ENCODE measurements around the gene MAPKAPK2.

The MAPKAPK2 gene

GRCh38 chr1:206736878-206737728 is 52.4 kb downstream of the MAPKAPK2 start:
- FAIRE-seq = no peak
- no peak for TF ChIP-seq POLR2A (IDR thresholded peaks at IDR 0.05; ENCODE audit: low read depth, low read length)
- no peak for DNase-seq (ENCODE audit: insufficient read length, low spot score)

- FAIRE-seq = no peak
- no peak for TF ChIP-seq POLR2A (IDR thresholded peaks at IDR 0.05; ENCODE audit: low read depth, low read length)
- DNase-seq (ENCODE audit: insufficient read length, low spot score) = no peak
Measured at GRCh38 chr1:206737729-206738201, 53.1 kb downstream of the MAPKAPK2 start.

GRCh38 chr1:206738370-206739366 is 54.0 kb downstream of the MAPKAPK2 start:
- no peak for TF ChIP-seq POLR2A (IDR thresholded peaks at IDR 0.05; ENCODE audit: low read depth, low read length)
- DNase-seq (ENCODE audit: insufficient read length, low spot score) (peak; percentile 33), FAIRE-seq (no peak)

- TF ChIP-seq POLR2A (IDR thresholded peaks at IDR 0.05; ENCODE audit: low read depth, low read length) = no peak
- FAIRE-seq (no peak), DNase-seq (ENCODE audit: insufficient read length, low spot score) (no peak)
Measured at GRCh38 chr1:206739411-206740076, 54.8 kb downstream of the MAPKAPK2 start.

- FAIRE-seq (no peak), DNase-seq (ENCODE audit: insufficient read length, low spot score) (no peak)
- TF ChIP-seq POLR2A (IDR thresholded peaks at IDR 0.05; ENCODE audit: low read depth, low read length) = no peak
Measured at GRCh38 chr1:206741142-206741701, 56.5 kb downstream of the MAPKAPK2 start.

- TF ChIP-seq POLR2A (IDR thresholded peaks at IDR 0.05; ENCODE audit: low read depth, low read length) = no peak
- no peak for DNase-seq (ENCODE audit: insufficient read length, low spot score)
- no peak for FAIRE-seq
Measured at GRCh38 chr1:206742719-206743383, 58.1 kb downstream of the MAPKAPK2 start.

GRCh38 chr1:206744683-206745082 is 60.0 kb downstream of the MAPKAPK2 start:
- DNase-seq (ENCODE audit: insufficient read length, low spot score) (no peak), FAIRE-seq (no peak)
- no peak for TF ChIP-seq POLR2A (IDR thresholded peaks at IDR 0.05; ENCODE audit: low read depth, low read length)

GRCh38 chr1:206745301-206745700 is 60.6 kb downstream of the MAPKAPK2 start:
- TF ChIP-seq POLR2A (IDR thresholded peaks at IDR 0.05; ENCODE audit: low read depth, low read length) = no peak
- FAIRE-seq = no peak
- DNase-seq (ENCODE audit: insufficient read length, low spot score) = no peak

GRCh38 chr1:206748348-206749030 is 63.8 kb downstream of the MAPKAPK2 start:
- no peak for TF ChIP-seq POLR2A (IDR thresholded peaks at IDR 0.05; ENCODE audit: low read depth, low read length)
- DNase-seq (ENCODE audit: insufficient read length, low spot score) (no peak), FAIRE-seq (no peak)

GRCh38 chr1:206751891-206752290 is 67.2 kb downstream of the MAPKAPK2 start:
- FAIRE-seq = no peak
- TF ChIP-seq POLR2A (IDR thresholded peaks at IDR 0.05; ENCODE audit: low read depth, low read length) = no peak
- DNase-seq (ENCODE audit: insufficient read length, low spot score) = no peak

GRCh38 chr1:206752481-206752880 is 67.8 kb downstream of the MAPKAPK2 start:
- FAIRE-seq (no peak), DNase-seq (ENCODE audit: insufficient read length, low spot score) (no peak)
- no peak for TF ChIP-seq POLR2A (IDR thresholded peaks at IDR 0.05; ENCODE audit: low read depth, low read length)

- DNase-seq (ENCODE audit: insufficient read length, low spot score) (no peak), FAIRE-seq (no peak)
- TF ChIP-seq POLR2A (IDR thresholded peaks at IDR 0.05; ENCODE audit: low read depth, low read length) = no peak
Measured at GRCh38 chr1:206753141-206753540, 68.4 kb downstream of the MAPKAPK2 start.
